HepG2 (cell line): ENCODE measurements around the gene BST1. TPM values are rescaled to one million over a fixed set of nuclear protein-coding genes. Genes with fewer than 3 reads are reported as not detected.

Experiments used
- ATAC-seq: fragments of 200-7000 bp; cut with Tn5 transposase; 3 replicates; pipeline ENCODE4 v1.9.1; 2020; ENCODE audit warnings: mild to moderate bottlenecking, moderate library complexity
- BruUV-seq: library from RNA; stranded (reverse); fragments of 400-500 nt; replicated peaks from 2 replicates; lab custom pipeline; 2021; lab: Mats Ljungman, UMichigan
- CTCF ChIA-PET: fragments of 300-600 bp; formaldehyde crosslinking; extraction: SDS; loops from one replicate; lab custom pipeline; 2021; ENCODE audit warnings: low total read pairs, inconsistent platforms, low intra/inter-chr PET ratio; lab: Yijun Ruan, JAX
- POLR2A ChIA-PET: fragments of 350-600 bp; sonication (Branson Sonifier 250); formaldehyde crosslinking; loops from one replicate; lab custom pipeline; 2020; ENCODE audit warnings: antibody characterized with exemption, inconsistent platforms; lab: Yijun Ruan, JAX
- DNase-seq: peaks from one replicate; pipeline ENCODE4 v3.0.0-alpha.2; 2015; ENCODE audit warnings: low spot score
- FAIRE-seq: peaks from 3 replicates; lab custom pipeline; 2011; peaks lifted over from hg19 to GRCh38; lab: Jason Lieb, UNC
- H2AFZ ChIP-seq: one replicate; pipeline ENCODE4 v1.6.1; 2011; ENCODE audit warnings: low read length, inconsistent platforms
- H3K27ac ChIP-seq: fragments of 300-600 bp; 3 replicates; pipeline ENCODE4 v1.8.0; 2011; ENCODE audit warnings: mixed run types, mild to moderate bottlenecking, mixed read lengths, low read length, inconsistent platforms; ENCODE audit not compliant: insufficient read depth; ENCODE audit errors: extremely low read length
- H3K27me3 ChIP-seq, 2 experiments: fragments of 200-600 bp in 1 of 2; 2 replicates in 1 of 2; 3 replicates in 1 of 2; pipeline versions ENCODE4 v1.6.0 to v1.8.0; 2011; ENCODE audit warnings: low read length in 2 of 2, mild to moderate bottlenecking in 2 of 2, moderate library complexity in 2 of 2, inconsistent platforms in 1 of 2; ENCODE audit not compliant: insufficient read depth in 2 of 2, control insufficient read depth in 1 of 2
- H3K36me3 ChIP-seq, 2 experiments: fragments of 200-600 bp in 1 of 2; replicated peaks in 1 of 2; 2 replicates in 1 of 2; 3 replicates in 1 of 2; pipeline versions ENCODE4 v1.5.1 to v1.8.0; 2011; ENCODE audit warnings: low read length in 2 of 2, inconsistent platforms in 1 of 2; ENCODE audit not compliant: insufficient read depth in 2 of 2, control insufficient read depth in 1 of 2
- H3K4me1 ChIP-seq: 2 replicates; pipeline ENCODE4 v1.5.1; 2012; ENCODE audit warnings: low read length, inconsistent platforms; ENCODE audit not compliant: insufficient read depth
- H3K4me2 ChIP-seq: 2 replicates; pipeline ENCODE4 v1.6.0; 2011; ENCODE audit warnings: low read depth, low read length, inconsistent platforms
- H3K4me3 ChIP-seq, 3 experiments: fragments of 200-600 bp in 1 of 3; sonication (generic), shearing (Covaris generic) in 1 of 3; replicated peaks in 1 of 3; 2 replicates each; pipeline ENCODE4 v1.5.1; 2011 to 2016; ENCODE audit warnings: low read length in 3 of 3, inconsistent platforms in 2 of 3, low read depth in 2 of 3, mild to moderate bottlenecking in 2 of 3, control low read depth in 1 of 3, mixed read lengths in 1 of 3; ENCODE audit not compliant: insufficient read depth in 1 of 3
- H3K79me2 ChIP-seq: one replicate; pipeline ENCODE4 v1.6.1; 2011; ENCODE audit warnings: low read length, inconsistent platforms; ENCODE audit not compliant: insufficient read depth
- H3K9ac ChIP-seq: 2 replicates; pipeline ENCODE4 v1.6.0; 2011; ENCODE audit warnings: mild to moderate bottlenecking, low read depth, low read length, inconsistent platforms; ENCODE audit not compliant: insufficient read depth
- H3K9me3 ChIP-seq: 2 replicates; pipeline ENCODE4 v1.5.1; 2012; ENCODE audit warnings: mild to moderate bottlenecking, low read length
- H4K20me1 ChIP-seq: 2 replicates; pipeline ENCODE4 v1.6.0; 2011; ENCODE audit warnings: inconsistent platforms, mild to moderate bottlenecking, low read length, moderate library complexity; ENCODE audit not compliant: insufficient read depth
- CBX1 ChIP-seq: IDR thresholded peaks from one replicate; pipeline ENCODE4 v1.6.1; 2016; ENCODE audit warnings: antibody characterized with exemption, low read depth
- EEA1 ChIP-seq: sonication (generic); formaldehyde crosslinking; IDR thresholded peaks from 2 replicates; pipeline ENCODE4 v1.5.1; 2020; ENCODE audit warnings: mild to moderate bottlenecking, missing genetic modification reagents, borderline replicate concordance
- KLF11 ChIP-seq: IDR thresholded peaks from 2 replicates; pipeline ENCODE4 v1.6.1; 2016; ENCODE audit warnings: missing compliant biosample characterization
- MIXL1 ChIP-seq: IDR thresholded peaks from 2 replicates; pipeline ENCODE4 v1.6.1; 2016
- MTF2 ChIP-seq: sonication (generic); formaldehyde crosslinking; IDR thresholded peaks from 2 replicates; pipeline ENCODE4 v1.5.0; 2020; ENCODE audit warnings: missing genetic modification reagents, borderline replicate concordance
- REPIN1 ChIP-seq: sonication (generic); formaldehyde crosslinking; IDR thresholded peaks from 2 replicates; pipeline ENCODE4 v1.8.0; 2022; ENCODE audit warnings: missing genetic modification reagents, low read depth, mild to moderate bottlenecking, borderline replicate concordance
- ZC3H4 ChIP-seq: sonication (generic); formaldehyde crosslinking; IDR thresholded peaks from 2 replicates; pipeline ENCODE4 v1.4.0; 2020; ENCODE audit warnings: missing genetic modification reagents, borderline replicate concordance
- ZNF143 ChIP-seq: sonication (generic); formaldehyde crosslinking; IDR thresholded peaks from 2 replicates; pipeline ENCODE4 v1.4.0; 2020; ENCODE audit warnings: missing genetic modification reagents
- ZNF275 ChIP-seq: sonication (generic); formaldehyde crosslinking; IDR thresholded peaks from 2 replicates; pipeline ENCODE4 v1.8.0; 2022; ENCODE audit warnings: missing genetic modification reagents, mild to moderate bottlenecking, inconsistent platforms, borderline replicate concordance
- ZNF331 ChIP-seq: sonication (generic); formaldehyde crosslinking; IDR thresholded peaks from 2 replicates; pipeline ENCODE4 v1.4.0; 2020; ENCODE audit warnings: missing genetic modification reagents
- ZNF468 ChIP-seq: sonication (generic); formaldehyde crosslinking; IDR thresholded peaks from 2 replicates; pipeline ENCODE4 v1.8.0; 2022; ENCODE audit warnings: mild to moderate bottlenecking, moderate library complexity, missing genetic modification reagents
- ZNF639 ChIP-seq: conservative IDR thresholded peaks from 2 replicates; pipeline ENCODE4 v1.6.1; 2018; ENCODE audit warnings: missing genetic modification reagents
- ZNF83 ChIP-seq: sonication (generic); formaldehyde crosslinking; IDR thresholded peaks from 2 replicates; pipeline ENCODE4 v1.4.0; 2020; ENCODE audit warnings: missing genetic modification reagents, mild to moderate bottlenecking, borderline replicate concordance
- WGBS: methylation state at CpG from one replicate; pipeline ENCODE4 v1.1.6; 2017; ENCODE audit warnings: low lambda C conversion rate; 5-methylcytosine and 5-hydroxymethylcytosine counted together
- in situ Hi-C: cut with HindIII; loops from 2 replicates; pipeline ENCODE4 v1.10.0; 2017; ENCODE audit warnings: low pct_unique_long_range_greater_than_20kb; ENCODE audit not compliant: extremely low pct_ligation_motif_present
- intact Hi-C: fragments of 100-400 bp; cut with micrococcal nuclease; formaldehyde crosslinking; loops from one replicate; pipeline ENCODE4 v1.10.0; 2022; ENCODE audit not compliant: unreplicated experiment
- polyA plus RNA-seq, 8 experiments: library from polyadenylated mRNA; depleted of rRNA in 3 of 8; stranded (reverse) in 7 of 8; unstranded in 1 of 8; fragments of >200 nt; fragmentation: Illumina TruSeq in 4 of 8; extraction: Trizol in 4 of 8; gene quantifications; 2 replicates each; pipeline versions ENCODE4 v1.2.1 to v1.2.3, GENCODE V29; 2011 to 2016; ENCODE audit warnings: low read depth in 4 of 8, missing spikeins in 1 of 8, mixed read lengths in 1 of 8; ENCODE audit not compliant: insufficient read depth in 1 of 8
- total RNA-seq, 5 experiments: library from RNA; depleted of rRNA; stranded (reverse); fragments of >200 nt; fragmentation: Illumina TruSeq; extraction: Trizol; gene quantifications; 2 replicates each; pipeline ENCODE4 v1.2.3, GENCODE V29; 2016; ENCODE audit warnings: low read depth in 1 of 5

The BST1 gene
- total and polyA plus RNA-seq, 2 of the 13 experiments (the other 11 are each of a cell fraction or from before 2014, with no cell fraction given): 0.09 to 0.49 TPM

GRCh38 chr4:15695729-15696128, 7.1 kb upstream of the BST1 start (continued):
- TF ChIP-seq ZNF143 (CRISPR knock-in tag) (no peak), CBX1 (no peak), KLF11 (CRISPR knock-in tag) (no peak)

GRCh38 chr4:15696866-15697265, 6.0 kb upstream of the BST1 start:
- H3K79me2 ChIP-seq: no peaks in the 10 kb centered on the region
- peaks cover 29% of the 10 kb centered on the region for H3K4me1 ChIP-seq
- no TSS peak for BruUV-seq
- ChIA-PET POLR2A (no interaction called here), CTCF (no interaction called here)
- no peak overlapping the region for H3K4me2 ChIP-seq
- no peak overlapping the region for H3K9ac ChIP-seq
- no peaks in the 10 kb centered on the region for H3K36me3 ChIP-seq
- no peak for TF ChIP-seq ZNF83 (CRISPR knock-in tag)
- no peak for TF ChIP-seq MTF2 (CRISPR knock-in tag)
- TF ChIP-seq ZNF331 (CRISPR knock-in tag): no peak
- TF ChIP-seq ZNF275 (CRISPR knock-in tag): no peak
- no peak for TF ChIP-seq EEA1 (CRISPR knock-in tag)
- TF ChIP-seq ZC3H4: no peak
- no peak for TF ChIP-seq MIXL1 (CRISPR knock-in tag)
- TF ChIP-seq ZNF639: no peak
- no peak for TF ChIP-seq ZNF468 (CRISPR knock-in tag)
- TF ChIP-seq REPIN1 (CRISPR knock-in tag): no peak
- H3K4me3 ChIP-seq: no peak overlapping the region
- ATAC-seq: no peak
- 97% methylated on average over 1 of the region's 1 CpG for WGBS
- FAIRE-seq: no peak
- peaks cover under 1% of the 10 kb centered on the region; the same call in 1 of the 2 replicates for H3K9me3 ChIP-seq
- in situ Hi-C loops (no loop called here), intact Hi-C loops (no loop called here)
- no peaks in the 10 kb centered on the region for H3K27me3 ChIP-seq
- no peak for DNase-seq
- no peaks in the 10 kb centered on the region for H4K20me1 ChIP-seq
- H2AFZ ChIP-seq: no peak overlapping the region
- H3K27ac ChIP-seq: no peak overlapping the region
